Measurements from ENCODE around the gene PPP2R3B. TPM values are rescaled to one million over a fixed set of nuclear protein-coding genes. Genes with fewer than 3 reads are reported as not detected.

Gene PPP2R3B
- total RNA-seq, 4 donors from 2014 or later, result 7.8 to 27.9 (median 11.6) TPM

- Histone ChIP-seq H3K27me3 (peaks cover 48% of the 10 kb centered on the region), H3K4me1 (peaks cover 0 to 21% (median 14%) of the 10 kb centered on the region in 4 donors), H3K4me3 (no peak overlapping the region), H3K27ac (no peak overlapping the region), H3K9me3 (no peaks in the 10 kb centered on the region), H3K36me3 (no peaks in the 10 kb centered on the region)
- TF ChIP-seq POLR2A (IDR thresholded peaks at IDR 0.05), result no peak
- TF ChIP-seq, protein P1, sequence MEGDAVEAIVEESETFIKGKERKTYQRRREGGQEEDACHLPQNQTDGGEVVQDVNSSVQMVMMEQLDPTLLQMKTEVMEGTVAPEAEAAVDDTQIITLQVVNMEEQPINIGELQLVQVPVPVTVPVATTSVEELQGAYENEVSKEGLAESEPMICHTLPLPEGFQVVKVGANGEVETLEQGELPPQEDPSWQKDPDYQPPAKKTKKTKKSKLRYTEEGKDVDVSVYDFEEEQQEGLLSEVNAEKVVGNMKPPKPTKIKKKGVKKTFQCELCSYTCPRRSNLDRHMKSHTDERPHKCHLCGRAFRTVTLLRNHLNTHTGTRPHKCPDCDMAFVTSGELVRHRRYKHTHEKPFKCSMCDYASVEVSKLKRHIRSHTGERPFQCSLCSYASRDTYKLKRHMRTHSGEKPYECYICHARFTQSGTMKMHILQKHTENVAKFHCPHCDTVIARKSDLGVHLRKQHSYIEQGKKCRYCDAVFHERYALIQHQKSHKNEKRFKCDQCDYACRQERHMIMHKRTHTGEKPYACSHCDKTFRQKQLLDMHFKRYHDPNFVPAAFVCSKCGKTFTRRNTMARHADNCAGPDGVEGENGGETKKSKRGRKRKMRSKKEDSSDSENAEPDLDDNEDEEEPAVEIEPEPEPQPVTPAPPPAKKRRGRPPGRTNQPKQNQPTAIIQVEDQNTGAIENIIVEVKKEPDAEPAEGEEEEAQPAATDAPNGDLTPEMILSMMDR (IDR thresholded peaks at IDR 0.05), result no peak
- no peak for TF ChIP-seq EP300 (IDR thresholded peaks at IDR 0.05; ENCODE audit: low read depth)
- TF ChIP-seq POLR2AphosphoS5 (IDR thresholded peaks at IDR 0.05), result no peak
- intact Hi-C loops (cut with DNase I; ENCODE audit: low total_unique reads), result no loop called here
- 89 to 93% methylated on average over 7 to 28 of the region's 48 CpGs for WGBS, 2 donors (ENCODE audit: low coverage in 1 of 2)
- in situ Hi-C loops (cut with MboI; ENCODE audit: low pct_ligation_motif_present in 1 of 4, low pct_unique_long_range_greater_than_20kb in 1 of 4, low sequenced_read_pairs in 3 of 4), result no loop called here
- no peak for DNase-seq
Measured at GRCh38 chrX:370963-371745, 15.6 kb downstream of the PPP2R3B start.

DNA sequence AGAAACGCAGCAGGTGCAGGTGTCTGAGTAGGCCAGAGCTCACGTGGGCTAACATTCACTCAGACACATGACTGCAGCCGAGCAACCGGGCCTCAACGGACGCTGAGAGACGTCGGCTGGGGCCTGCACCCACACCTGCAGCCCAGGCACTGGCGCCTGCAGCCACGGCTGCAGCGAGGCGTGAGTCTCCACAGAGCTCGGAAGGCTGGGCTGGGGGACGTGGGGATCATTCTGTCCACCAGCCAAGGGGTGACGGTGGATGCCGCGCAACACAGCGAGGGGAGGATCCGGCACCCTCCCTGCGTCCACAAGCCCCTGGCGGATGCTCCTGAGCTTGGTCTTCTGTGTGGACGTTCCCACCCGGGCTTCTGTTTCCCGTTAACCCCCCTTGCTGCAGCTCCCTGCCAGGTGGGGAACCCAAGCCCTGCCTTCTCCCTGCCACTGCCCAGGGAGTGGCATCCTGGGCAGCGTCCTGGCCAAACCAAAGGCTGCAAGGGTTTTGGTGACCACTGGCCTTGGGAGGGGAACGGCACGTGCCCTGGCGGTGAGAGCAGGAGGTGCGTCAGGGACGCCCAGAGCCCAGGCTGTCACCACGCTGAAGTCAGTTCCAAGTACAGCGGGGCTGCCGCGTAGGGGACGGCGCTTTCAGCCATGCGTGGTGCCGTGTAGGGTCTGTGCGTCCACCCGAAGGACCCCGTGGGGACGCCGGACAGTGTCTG is 16.3 kb downstream of the PPP2R3B start:
- in situ Hi-C loops (cut with MboI; ENCODE audit: low pct_ligation_motif_present in 1 of 4, low pct_unique_long_range_greater_than_20kb in 1 of 4, low sequenced_read_pairs in 3 of 4) (no loop called here), intact Hi-C loops (cut with DNase I; ENCODE audit: low total_unique reads) (no loop called here)
- H3K4me3 ChIP-seq, result no peak overlapping the region
- H3K36me3 ChIP-seq, result no peaks in the 10 kb centered on the region
- TF ChIP-seq POLR2AphosphoS5 (IDR thresholded peaks at IDR 0.05) (no peak), POLR2A (IDR thresholded peaks at IDR 0.05) (no peak)
- TF ChIP-seq, protein P1 (IDR thresholded peaks at IDR 0.05), result no peak
- DNase-seq, result no peak
- 89% methylated on average over 41 of the region's 43 CpGs; no CpG with 5 or more reads in 1 of the 2 donors for WGBS, 2 donors (ENCODE audit: low coverage in 1 of 2)
- H3K9me3 ChIP-seq, result no peaks in the 10 kb centered on the region
- no peak overlapping the region for H3K27ac ChIP-seq
- H3K27me3 ChIP-seq, result peaks cover 40% of the 10 kb centered on the region
- H3K4me1 ChIP-seq, result peaks cover 0 to 21% (median 14%) of the 10 kb centered on the region in 4 donors

DNA sequence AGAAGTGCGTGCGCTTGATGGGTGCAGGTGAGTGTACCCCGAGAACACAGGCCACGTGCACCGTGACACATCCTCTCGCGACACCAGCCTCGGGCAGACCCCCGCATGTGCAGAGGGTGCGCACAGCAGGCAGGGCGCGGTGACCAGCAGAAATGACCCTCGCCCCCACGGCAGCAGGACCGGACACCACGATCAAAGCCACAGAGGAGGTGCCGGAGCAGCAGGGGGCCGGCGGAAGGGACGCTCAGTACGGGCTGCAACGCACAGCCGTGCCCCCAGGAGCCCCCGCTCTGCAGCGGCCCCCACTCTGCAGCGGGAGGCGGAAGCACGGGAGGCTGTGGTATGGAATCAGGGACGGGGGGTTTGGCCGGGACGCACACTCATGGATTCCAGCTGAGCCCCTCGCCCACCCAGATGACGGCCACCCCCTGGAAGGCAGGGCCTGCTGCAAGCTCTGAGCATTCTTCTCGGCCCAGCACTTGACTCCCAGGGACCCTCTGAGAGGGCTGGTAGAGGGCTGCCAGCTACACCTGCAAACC is 17.1 kb downstream of the PPP2R3B start:
- peaks cover 0 to 17% (median 13%) of the 10 kb centered on the region in 4 donors for H3K4me1 ChIP-seq
- peaks cover 32% of the 10 kb centered on the region for H3K27me3 ChIP-seq
- no peak for DNase-seq
- no peak for TF ChIP-seq POLR2A (IDR thresholded peaks at IDR 0.05)
- TF ChIP-seq, protein P1 (IDR thresholded peaks at IDR 0.05), result no peak
- TF ChIP-seq EP300 (IDR thresholded peaks at IDR 0.05; ENCODE audit: low read depth), result no peak
- TF ChIP-seq POLR2AphosphoS5 (IDR thresholded peaks at IDR 0.05), result no peak
- H3K9me3 ChIP-seq, result no peaks in the 10 kb centered on the region
- WGBS, 2 donors (ENCODE audit: low coverage in 1 of 2), result 92% methylated on average over 27 of the region's 34 CpGs; no CpG with 5 or more reads in 1 of the 2 donors
- intact Hi-C loops (cut with DNase I; ENCODE audit: low total_unique reads) (no loop called here), in situ Hi-C loops (cut with MboI; ENCODE audit: low pct_ligation_motif_present in 1 of 4, low pct_unique_long_range_greater_than_20kb in 1 of 4, low sequenced_read_pairs in 3 of 4) (no loop called here)
- no peak overlapping the region for H3K4me3 ChIP-seq
- no peaks in the 10 kb centered on the region for H3K36me3 ChIP-seq
- H3K27ac ChIP-seq, result no peak overlapping the region
